Measurements from ENCODE around the gene ARHGEF33.
"Not testable (repeated sequence)": the region's sequence is repeated elsewhere in the genome, so short reads cannot be mapped to it uniquely, and the experiment has no call there.

ARHGEF33 gene

GRCh38 chr2:38930600-38930999 is 40.9 kb downstream of the ARHGEF33 start:
- H3K36me3 ChIP-seq (ENCODE audit: control insufficient read depth, insufficient read depth, low read length): no peaks in the 10 kb centered on the region
- DNase-seq (ENCODE audit: extremely low read depth, insufficient read length): no peak
- H3K4me3 ChIP-seq (replicated peaks; ENCODE audit: low read depth, low read length): no peak overlapping the region
- H3K27me3 ChIP-seq (replicated peaks; ENCODE audit: control insufficient read depth, insufficient read depth, low read length): no peaks in the 10 kb centered on the region
- no peak for TF ChIP-seq CTCF (IDR thresholded peaks at IDR 0.05; ENCODE audit: insufficient read depth, low read length, poor library complexity, severe bottlenecking)

- DNase-seq (ENCODE audit: extremely low read depth, insufficient read length): no peak
- TF ChIP-seq CTCF (IDR thresholded peaks at IDR 0.05; ENCODE audit: insufficient read depth, low read length, poor library complexity, severe bottlenecking): no peak
- H3K4me3 ChIP-seq (replicated peaks; ENCODE audit: low read depth, low read length): no peak overlapping the region
Observed at GRCh38 chr2:38932586-38932985, 42.9 kb downstream of the ARHGEF33 start.

GRCh38 chr2:38933653-38934052 is 44.0 kb downstream of the ARHGEF33 start:
- Histone ChIP-seq H3K36me3 (ENCODE audit: control insufficient read depth, insufficient read depth, low read length) (no peaks in the 10 kb centered on the region), H3K27me3 (replicated peaks; ENCODE audit: control insufficient read depth, insufficient read depth, low read length) (no peaks in the 10 kb centered on the region), H3K4me3 (replicated peaks; ENCODE audit: low read depth, low read length) (no peak overlapping the region)
- no peak for DNase-seq (ENCODE audit: extremely low read depth, insufficient read length)
- TF ChIP-seq CTCF (IDR thresholded peaks at IDR 0.05; ENCODE audit: insufficient read depth, low read length, poor library complexity, severe bottlenecking): no peak

More at GRCh38 chr2:38932586-38932985, 42.9 kb downstream of the ARHGEF33 start:
- H3K27me3 ChIP-seq (replicated peaks; ENCODE audit: control insufficient read depth, insufficient read depth, low read length): no peaks in the 10 kb centered on the region
- no peaks in the 10 kb centered on the region for H3K36me3 ChIP-seq (ENCODE audit: control insufficient read depth, insufficient read depth, low read length)

- H3K27me3 ChIP-seq (replicated peaks; ENCODE audit: control insufficient read depth, insufficient read depth, low read length): no peaks in the 10 kb centered on the region
- no peak for TF ChIP-seq CTCF (IDR thresholded peaks at IDR 0.05; ENCODE audit: insufficient read depth, low read length, poor library complexity, severe bottlenecking)
- H3K36me3 ChIP-seq (ENCODE audit: control insufficient read depth, insufficient read depth, low read length): no peaks in the 10 kb centered on the region
- DNase-seq (ENCODE audit: extremely low read depth, insufficient read length): no peak
- H3K4me3 ChIP-seq (replicated peaks; ENCODE audit: low read depth, low read length): no peak overlapping the region
Observed at GRCh38 chr2:38934742-38935141, 45.1 kb downstream of the ARHGEF33 start.

GRCh38 chr2:38935568-38936172 is 46.0 kb downstream of the ARHGEF33 start:
- TF ChIP-seq CTCF (IDR thresholded peaks at IDR 0.05; ENCODE audit: insufficient read depth, low read length, poor library complexity, severe bottlenecking): no peak
- no peak for DNase-seq (ENCODE audit: extremely low read depth, insufficient read length)
- no peak overlapping the region for H3K4me3 ChIP-seq (replicated peaks; ENCODE audit: low read depth, low read length)

GRCh38 chr2:38936516-38936915 is 46.8 kb downstream of the ARHGEF33 start:
- not testable (repeated sequence) for H3K36me3 ChIP-seq (ENCODE audit: control insufficient read depth, insufficient read depth, low read length); H3K4me3 ChIP-seq (replicated peaks; ENCODE audit: low read depth, low read length); H3K27me3 ChIP-seq (replicated peaks; ENCODE audit: control insufficient read depth, insufficient read depth, low read length); DNase-seq (ENCODE audit: extremely low read depth, insufficient read length)

More at GRCh38 chr2:38935568-38936172, 46.0 kb downstream of the ARHGEF33 start:
- Histone ChIP-seq H3K27me3 (replicated peaks; ENCODE audit: control insufficient read depth, insufficient read depth, low read length) (no peaks in the 10 kb centered on the region), H3K36me3 (ENCODE audit: control insufficient read depth, insufficient read depth, low read length) (no peaks in the 10 kb centered on the region)

Data from GM06990 (cell line).